PFSK-1 (cell line): ENCODE results near the gene SSH2.

Experiments
- POLR2AphosphoS5 ChIP-seq: IDR thresholded peaks from 2 replicates; pipeline ENCODE4 v1.6.1; 2012; ENCODE audit warnings: low read depth, mild to moderate bottlenecking, control low read depth, low read length, moderate library complexity
- TAF1 ChIP-seq: IDR thresholded peaks from 2 replicates; pipeline ENCODE4 v1.6.1; 2012; ENCODE audit warnings: low read length, control low read depth, borderline replicate concordance; ENCODE audit not compliant: insufficient read depth
- TF ChIP-seq, protein P1 (sequence below), 2 experiments: IDR thresholded peaks; 2 replicates each; pipeline versions ENCODE4 v1.6.1 to v1.8.0; 2011 to 2012; ENCODE audit warnings: low read depth in 2 of 2, low read length in 2 of 2, control low read depth in 1 of 2, inconsistent platforms in 1 of 2, mild to moderate bottlenecking in 1 of 2, moderate library complexity in 1 of 2; ENCODE audit not compliant: insufficient read depth in 1 of 2

DNA sequence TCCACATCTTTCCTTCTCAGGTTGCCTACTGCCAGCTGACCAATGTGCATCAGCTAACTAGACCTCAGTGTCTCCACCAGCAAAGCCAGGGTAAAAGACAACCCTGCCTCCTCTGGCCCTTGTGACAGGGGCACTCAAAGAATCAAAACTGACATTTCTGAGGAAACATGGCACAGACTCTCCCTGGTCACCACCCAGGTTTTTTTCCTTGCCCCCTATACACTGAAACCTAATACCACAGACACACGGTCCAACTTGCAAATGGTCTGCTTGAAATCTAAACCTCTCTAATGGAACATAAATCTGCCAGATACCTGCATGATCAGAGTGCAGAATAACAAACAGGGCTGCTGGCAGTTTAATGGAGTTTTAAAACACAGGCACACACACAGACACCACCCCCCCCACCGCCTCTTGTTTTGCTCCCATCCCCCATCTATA, 287.8 kb downstream of the SSH2 start:
- TF ChIP-seq TAF1 (no peak), POLR2AphosphoS5 (no peak)
- TF ChIP-seq, protein P1, sequence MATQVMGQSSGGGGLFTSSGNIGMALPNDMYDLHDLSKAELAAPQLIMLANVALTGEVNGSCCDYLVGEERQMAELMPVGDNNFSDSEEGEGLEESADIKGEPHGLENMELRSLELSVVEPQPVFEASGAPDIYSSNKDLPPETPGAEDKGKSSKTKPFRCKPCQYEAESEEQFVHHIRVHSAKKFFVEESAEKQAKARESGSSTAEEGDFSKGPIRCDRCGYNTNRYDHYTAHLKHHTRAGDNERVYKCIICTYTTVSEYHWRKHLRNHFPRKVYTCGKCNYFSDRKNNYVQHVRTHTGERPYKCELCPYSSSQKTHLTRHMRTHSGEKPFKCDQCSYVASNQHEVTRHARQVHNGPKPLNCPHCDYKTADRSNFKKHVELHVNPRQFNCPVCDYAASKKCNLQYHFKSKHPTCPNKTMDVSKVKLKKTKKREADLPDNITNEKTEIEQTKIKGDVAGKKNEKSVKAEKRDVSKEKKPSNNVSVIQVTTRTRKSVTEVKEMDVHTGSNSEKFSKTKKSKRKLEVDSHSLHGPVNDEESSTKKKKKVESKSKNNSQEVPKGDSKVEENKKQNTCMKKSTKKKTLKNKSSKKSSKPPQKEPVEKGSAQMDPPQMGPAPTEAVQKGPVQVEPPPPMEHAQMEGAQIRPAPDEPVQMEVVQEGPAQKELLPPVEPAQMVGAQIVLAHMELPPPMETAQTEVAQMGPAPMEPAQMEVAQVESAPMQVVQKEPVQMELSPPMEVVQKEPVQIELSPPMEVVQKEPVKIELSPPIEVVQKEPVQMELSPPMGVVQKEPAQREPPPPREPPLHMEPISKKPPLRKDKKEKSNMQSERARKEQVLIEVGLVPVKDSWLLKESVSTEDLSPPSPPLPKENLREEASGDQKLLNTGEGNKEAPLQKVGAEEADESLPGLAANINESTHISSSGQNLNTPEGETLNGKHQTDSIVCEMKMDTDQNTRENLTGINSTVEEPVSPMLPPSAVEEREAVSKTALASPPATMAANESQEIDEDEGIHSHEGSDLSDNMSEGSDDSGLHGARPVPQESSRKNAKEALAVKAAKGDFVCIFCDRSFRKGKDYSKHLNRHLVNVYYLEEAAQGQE (IDR thresholded peaks at IDR 0.05; ENCODE audit: insufficient read depth in 1 of 2, low read depth in 2 of 2, low read length in 2 of 2), result no peak
